Astrocyte (in vitro differentiated cells and primary cell): ENCODE data around the gene TM4SF20.
A peak's percentile ranks its signal among the peaks of the same experiment; 100 is the strongest.

Source experiments
- EZH2 ChIP-seq: IDR thresholded peaks from 2 replicates; pipeline ENCODE4 v1.6.1; 2012; ENCODE audit warnings: mild to moderate bottlenecking, low read length, inconsistent platforms; ENCODE audit not compliant: insufficient read depth
- TF ChIP-seq, protein P1 (sequence below): IDR thresholded peaks from 2 replicates; pipeline ENCODE4 v1.5.1; 2011; ENCODE audit warnings: low read depth, mild to moderate bottlenecking, inconsistent platforms, low read length, moderate library complexity; ENCODE audit not compliant: insufficient read depth

DNA sequence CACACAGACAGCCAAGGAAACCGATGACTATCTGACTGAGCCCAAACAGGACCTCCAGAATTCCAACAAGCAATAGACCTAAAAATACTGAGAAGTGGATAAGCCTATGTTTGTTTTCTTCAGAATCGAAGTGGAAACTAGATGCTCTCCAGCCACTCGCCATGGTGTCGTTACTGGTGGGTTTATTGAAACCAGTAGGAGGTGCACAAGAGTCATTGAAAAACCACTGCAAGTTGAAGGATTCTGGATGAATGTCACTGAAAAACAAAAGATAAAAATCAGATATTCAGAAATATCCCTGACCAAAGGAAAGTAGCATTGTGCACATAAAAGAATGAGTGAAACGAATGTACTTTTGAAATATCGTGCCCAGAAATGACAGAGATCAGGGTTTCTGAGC is 15.3 kb downstream of the TM4SF20 start:
- TF ChIP-seq, protein P1, sequence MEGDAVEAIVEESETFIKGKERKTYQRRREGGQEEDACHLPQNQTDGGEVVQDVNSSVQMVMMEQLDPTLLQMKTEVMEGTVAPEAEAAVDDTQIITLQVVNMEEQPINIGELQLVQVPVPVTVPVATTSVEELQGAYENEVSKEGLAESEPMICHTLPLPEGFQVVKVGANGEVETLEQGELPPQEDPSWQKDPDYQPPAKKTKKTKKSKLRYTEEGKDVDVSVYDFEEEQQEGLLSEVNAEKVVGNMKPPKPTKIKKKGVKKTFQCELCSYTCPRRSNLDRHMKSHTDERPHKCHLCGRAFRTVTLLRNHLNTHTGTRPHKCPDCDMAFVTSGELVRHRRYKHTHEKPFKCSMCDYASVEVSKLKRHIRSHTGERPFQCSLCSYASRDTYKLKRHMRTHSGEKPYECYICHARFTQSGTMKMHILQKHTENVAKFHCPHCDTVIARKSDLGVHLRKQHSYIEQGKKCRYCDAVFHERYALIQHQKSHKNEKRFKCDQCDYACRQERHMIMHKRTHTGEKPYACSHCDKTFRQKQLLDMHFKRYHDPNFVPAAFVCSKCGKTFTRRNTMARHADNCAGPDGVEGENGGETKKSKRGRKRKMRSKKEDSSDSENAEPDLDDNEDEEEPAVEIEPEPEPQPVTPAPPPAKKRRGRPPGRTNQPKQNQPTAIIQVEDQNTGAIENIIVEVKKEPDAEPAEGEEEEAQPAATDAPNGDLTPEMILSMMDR, result peak; percentile 6
- no peak for TF ChIP-seq EZH2
